ENCODE measurements around the gene LRRC51. TPM values are rescaled to one million over a fixed set of nuclear protein-coding genes. Genes with fewer than 3 reads are reported as not detected.

The LRRC51 gene
- total RNA-seq, 4 donors from 2014 or later = 9.1 to 10.0 (median 9.2) TPM

- peak overlapping the region; percentile 95 to 97 (median 96) for H3K27ac ChIP-seq (replicated peaks in 1 of 4)
- H3K36me3 ChIP-seq = peaks cover 4 to 10% (median 9%) of the 10 kb centered on the region in 4 donors
- intact Hi-C loops (cut with DNase I) = loop anchor here (2.0 kb wide), 1 partner anchor 41 kb away; the partner anchor contains the start of genes LRRC51 and NUMA1
- peak overlapping the region; percentile 62 to 78 (median 66) for H3K4me3 ChIP-seq
- no peak for TF ChIP-seq POLR2AphosphoS5 (IDR thresholded peaks at IDR 0.05)
- TF ChIP-seq EP300 (IDR thresholded peaks at IDR 0.05) = no peak
- TF ChIP-seq POLR2A (IDR thresholded peaks at IDR 0.05; ENCODE audit: low read depth) = no peak
- no peak for TF ChIP-seq CTCF (IDR thresholded peaks at IDR 0.05)
- no peaks in the 10 kb centered on the region for H3K27me3 ChIP-seq
- DNase-seq (ENCODE audit: extremely low spot score) = no peak
- H3K9me3 ChIP-seq = no peaks in the 10 kb centered on the region
- peaks cover 61 to 82% (median 81%) of the 10 kb centered on the region in 4 donors for H3K4me1 ChIP-seq
- WGBS = 7% methylated on average over 6 of the region's 6 CpGs
These were observed 40.7 kb upstream of the LRRC51 start for GRCh38 chr11:72039856-72040401.

- WGBS = 0% methylated on average over 23 of the region's 23 CpGs
- Histone ChIP-seq H3K27me3 (no peaks in the 10 kb centered on the region), H3K4me1 (peaks cover 56 to 81% (median 76%) of the 10 kb centered on the region in 4 donors)
These were observed 39.9 kb upstream of the LRRC51 start for GRCh38 chr11:72040491-72041363.

DNA sequence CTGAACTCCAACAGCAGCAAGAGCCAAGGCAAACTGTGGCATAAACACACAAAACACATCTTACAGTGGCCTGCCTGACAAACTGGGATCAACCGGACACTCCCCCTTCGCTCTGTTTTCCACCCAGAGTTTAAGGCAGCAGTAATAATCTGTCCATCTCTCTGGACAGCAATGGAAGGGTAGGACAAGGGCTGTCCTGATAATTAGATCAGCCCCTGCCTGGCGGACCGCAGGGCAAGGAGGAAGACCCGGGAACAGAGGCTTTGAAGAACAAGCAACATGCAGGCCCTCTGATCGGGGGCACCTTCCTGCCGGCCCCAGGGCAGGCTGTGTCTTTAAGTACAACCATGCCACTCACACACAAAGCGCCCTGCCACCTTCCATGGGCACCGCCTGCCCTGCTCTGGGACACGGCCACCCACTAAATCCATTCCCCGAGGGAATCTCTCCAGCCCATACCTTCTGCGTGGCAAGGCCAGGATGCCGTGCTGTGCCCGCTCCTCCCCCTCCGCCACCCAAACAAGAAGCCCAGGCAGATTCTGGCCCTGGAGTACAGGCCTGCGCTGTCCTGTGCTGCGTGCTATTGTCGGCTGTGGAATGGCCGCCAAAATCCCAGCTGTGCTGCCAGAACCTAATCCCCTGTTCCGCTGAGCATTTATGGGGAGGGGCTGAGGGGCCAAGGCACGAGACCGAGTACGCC, 39.1 kb upstream of the LRRC51 start:
- Histone ChIP-seq H3K36me3 (peaks cover 0 to under 1% (median 0%) of the 10 kb centered on the region in 4 donors), H3K27me3 (no peaks in the 10 kb centered on the region), H3K4me3 (peak overlapping the region; percentile 62 to 78 (median 66)), H3K9me3 (no peaks in the 10 kb centered on the region), H3K4me1 (peaks cover 50 to 77% (median 70%) of the 10 kb centered on the region in 4 donors), H3K27ac (replicated peaks in 1 of 4) (peak overlapping the region; percentile 95 to 97 (median 96))
- TF ChIP-seq POLR2A (IDR thresholded peaks at IDR 0.05; ENCODE audit: low read depth) = no peak
- peak; percentile 82 to 86 for TF ChIP-seq POLR2AphosphoS5 (IDR thresholded peaks at IDR 0.05)
- TF ChIP-seq CTCF (IDR thresholded peaks at IDR 0.05) = peak in 1 of 3 experiments; percentile 4
- no peak for TF ChIP-seq EP300 (IDR thresholded peaks at IDR 0.05)
- DNase-seq (ENCODE audit: extremely low spot score) = peak; percentile 92
- under 1% methylated on average over 22 of the region's 23 CpGs for WGBS
- intact Hi-C loops (cut with DNase I) = no loop called here

More at GRCh38 chr11:72040491-72041363, 39.9 kb upstream of the LRRC51 start:
- intact Hi-C loops (cut with DNase I) = no loop called here
- Histone ChIP-seq H3K9me3 (no peaks in the 10 kb centered on the region), H3K4me3 (peak overlapping the region; percentile 62 to 78 (median 66)), H3K27ac (replicated peaks in 1 of 4) (peak overlapping the region; percentile 95 to 97 (median 96)), H3K36me3 (peaks cover 0 to 2% (median 1%) of the 10 kb centered on the region in 4 donors)
- TF ChIP-seq POLR2AphosphoS5 (IDR thresholded peaks at IDR 0.05) = peak; percentile 94 to 96
- TF ChIP-seq CTCF (IDR thresholded peaks at IDR 0.05) = no peak
- peak; percentile 16 for TF ChIP-seq POLR2A (IDR thresholded peaks at IDR 0.05; ENCODE audit: low read depth)
- DNase-seq (ENCODE audit: extremely low spot score) = peak; percentile 98

GRCh38 chr11:72042064-72042745, 38.4 kb upstream of the LRRC51 start:
- peaks cover 43 to 71% (median 63%) of the 10 kb centered on the region in 4 donors for H3K4me1 ChIP-seq
- H3K4me3 ChIP-seq = peak overlapping the region; percentile 62 to 78 (median 66)
- no peaks in the 10 kb centered on the region for H3K27me3 ChIP-seq
- no peaks in the 10 kb centered on the region for H3K9me3 ChIP-seq
- peak overlapping the region; percentile 95 to 97 (median 96) for H3K27ac ChIP-seq (replicated peaks in 1 of 4)
- intact Hi-C loops (cut with DNase I) = no loop called here
- DNase-seq (ENCODE audit: extremely low spot score) = no peak
- H3K36me3 ChIP-seq = peaks cover 0 to 6% (median 0%) of the 10 kb centered on the region in 4 donors
- peak in 1 of 3 experiments; percentile 2 for TF ChIP-seq CTCF (IDR thresholded peaks at IDR 0.05)
- no peak for TF ChIP-seq POLR2AphosphoS5 (IDR thresholded peaks at IDR 0.05)
- 23% methylated on average over 4 of the region's 5 CpGs for WGBS
